IPS-18c (cell line): ENCODE measurements around the gene CD4.

Experiments
- H3K4me3 ChIP-seq: 2 replicates; pipeline ENCODE4 v1.7.0; 2013; ENCODE audit warnings: low read depth, mild to moderate bottlenecking, low read length, moderate library complexity; ENCODE audit not compliant: insufficient read depth
- H3K9me3 ChIP-seq: one replicate; pipeline ENCODE4 v1.6.1; 2013; ENCODE audit warnings: mild to moderate bottlenecking, low read length, moderate library complexity; ENCODE audit not compliant: control insufficient read depth, insufficient read depth

CD4 gene

GRCh38 chr12:6772726-6773589 is 16.4 kb upstream of the CD4 start:
- peak overlapping the region; percentile 40 for H3K4me3 ChIP-seq

DNA sequence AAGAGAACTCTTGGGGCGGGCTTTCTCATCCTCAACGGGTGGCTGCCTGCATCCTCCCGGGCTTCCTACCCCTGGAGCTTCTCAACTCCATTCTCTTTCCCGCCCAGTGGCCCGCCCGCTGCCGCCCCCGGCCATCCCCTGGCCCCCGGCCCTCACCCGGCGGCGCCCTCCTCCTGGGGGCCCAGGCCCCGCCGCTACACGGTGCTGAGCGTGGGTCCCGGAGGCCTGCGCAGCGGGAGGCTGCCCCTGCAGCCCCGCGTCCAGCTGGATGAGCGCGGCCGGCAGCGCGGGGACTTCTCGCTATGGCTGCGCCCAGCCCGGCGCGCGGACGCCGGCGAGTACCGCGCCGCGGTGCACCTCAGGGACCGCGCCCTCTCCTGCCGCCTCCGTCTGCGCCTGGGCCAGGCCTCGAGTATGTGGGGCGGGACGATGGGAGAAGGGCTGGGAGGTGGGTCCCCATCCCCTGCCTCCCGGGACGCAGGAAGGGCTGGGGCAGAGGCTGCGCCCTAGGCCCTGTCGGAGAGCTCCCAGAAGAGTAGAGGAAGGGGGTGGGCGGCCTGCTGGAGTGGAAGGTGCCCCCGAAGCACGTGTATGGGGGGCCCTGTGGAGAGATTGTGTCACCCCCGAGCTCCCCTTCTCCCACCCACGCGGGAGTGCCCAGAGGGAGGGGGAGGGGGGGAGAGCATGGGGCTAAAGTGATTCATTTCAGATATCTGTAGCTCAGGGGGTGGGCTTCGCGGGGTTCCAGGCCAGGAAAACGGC is 15.6 kb upstream of the CD4 start:
- H3K4me3 ChIP-seq, result peak overlapping the region; percentile 40
- peaks cover 2% of the 10 kb centered on the region for H3K9me3 ChIP-seq

More at GRCh38 chr12:6772726-6773589, 16.4 kb upstream of the CD4 start:
- no peaks in the 10 kb centered on the region for H3K9me3 ChIP-seq

GRCh38 chr12:6774499-6775062 is 14.7 kb upstream of the CD4 start:
- Histone ChIP-seq H3K4me3 (no peak overlapping the region), H3K9me3 (peaks cover 2% of the 10 kb centered on the region)

DNA sequence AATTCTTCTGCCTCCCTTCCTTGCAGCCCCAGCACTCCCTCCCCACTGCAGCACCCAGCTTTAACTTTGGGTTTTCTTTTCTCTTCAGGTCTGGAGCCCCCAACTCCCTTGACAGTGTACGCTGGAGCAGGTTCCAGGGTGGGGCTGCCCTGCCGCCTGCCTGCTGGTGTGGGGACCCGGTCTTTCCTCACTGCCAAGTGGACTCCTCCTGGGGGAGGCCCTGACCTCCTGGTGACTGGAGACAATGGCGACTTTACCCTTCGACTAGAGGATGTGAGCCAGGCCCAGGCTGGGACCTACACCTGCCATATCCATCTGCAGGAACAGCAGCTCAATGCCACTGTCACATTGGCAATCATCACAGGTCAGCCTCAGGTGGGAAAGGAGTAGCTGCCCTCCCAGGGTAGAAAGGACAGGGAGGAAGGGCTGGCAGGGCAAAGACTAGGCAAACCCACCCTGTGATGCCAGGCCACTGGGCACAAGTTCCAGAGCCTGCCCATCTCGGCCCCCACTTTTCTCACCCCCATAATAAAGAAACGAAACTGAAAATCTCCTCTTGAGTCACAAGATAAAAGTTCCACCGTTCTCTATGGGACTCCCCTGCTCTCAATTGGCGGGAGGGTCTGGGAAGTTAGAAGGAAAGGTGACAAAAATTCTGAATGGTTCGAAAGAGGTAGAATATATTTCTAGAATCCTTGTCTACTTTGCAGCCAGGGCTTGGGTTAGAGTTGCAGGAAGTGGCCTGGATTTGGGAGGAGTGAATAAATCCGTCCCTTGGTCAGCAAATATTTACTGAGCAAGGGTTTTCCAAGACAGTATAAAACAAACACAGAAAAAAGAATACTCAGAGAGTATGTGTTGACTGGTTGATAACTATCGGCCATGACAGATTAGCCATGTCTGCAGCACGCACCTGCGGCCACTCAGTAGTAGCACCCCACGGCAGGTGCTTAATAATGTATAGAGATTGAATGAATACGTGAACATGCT is 13.8 kb upstream of the CD4 start:
- H3K4me3 ChIP-seq, result no peak overlapping the region

DNA sequence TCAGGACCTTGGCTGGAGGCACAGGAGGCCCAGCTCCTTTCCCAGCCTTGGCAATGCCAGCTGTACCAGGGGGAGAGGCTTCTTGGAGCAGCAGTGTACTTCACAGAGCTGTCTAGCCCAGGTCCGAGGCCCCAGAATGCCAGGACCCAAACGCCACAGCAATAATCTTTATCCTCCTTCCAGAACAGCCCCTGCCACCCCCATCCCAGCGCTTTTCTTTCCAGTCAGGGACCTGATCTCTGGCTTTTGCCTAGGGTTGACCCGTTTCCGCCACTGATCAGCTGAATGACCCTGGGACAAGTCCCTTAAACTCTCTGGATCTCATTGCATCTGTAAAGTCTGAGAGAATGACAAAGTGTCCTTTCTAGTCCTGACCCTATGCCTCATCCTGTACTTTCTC is 11.9 kb upstream of the CD4 start:
- Histone ChIP-seq H3K4me3 (no peak overlapping the region), H3K9me3 (peaks cover 2% of the 10 kb centered on the region)

More for the DNA sequence above, 13.8 kb upstream of the CD4 start:
- H3K9me3 ChIP-seq, result peaks cover 2% of the 10 kb centered on the region

DNA sequence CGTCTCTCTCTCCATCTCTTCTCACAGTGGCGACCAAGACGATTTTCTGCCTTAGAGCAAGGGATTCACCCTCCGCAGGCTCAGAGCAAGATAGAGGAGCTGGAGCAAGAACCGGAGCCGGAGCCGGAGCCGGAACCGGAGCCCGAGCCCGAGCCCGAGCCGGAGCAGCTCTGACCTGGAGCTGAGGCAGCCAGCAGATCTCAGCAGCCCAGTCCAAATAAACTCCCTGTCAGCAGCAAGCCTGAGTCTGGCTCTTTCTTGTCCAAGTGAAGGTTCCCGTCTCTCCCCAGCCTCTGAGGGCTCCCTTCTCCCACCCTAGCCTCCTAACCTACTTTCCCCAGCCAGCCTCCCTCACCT is 11.1 kb upstream of the CD4 start:
- peaks cover 2% of the 10 kb centered on the region for H3K9me3 ChIP-seq
- peak overlapping the region; percentile 50 for H3K4me3 ChIP-seq

DNA sequence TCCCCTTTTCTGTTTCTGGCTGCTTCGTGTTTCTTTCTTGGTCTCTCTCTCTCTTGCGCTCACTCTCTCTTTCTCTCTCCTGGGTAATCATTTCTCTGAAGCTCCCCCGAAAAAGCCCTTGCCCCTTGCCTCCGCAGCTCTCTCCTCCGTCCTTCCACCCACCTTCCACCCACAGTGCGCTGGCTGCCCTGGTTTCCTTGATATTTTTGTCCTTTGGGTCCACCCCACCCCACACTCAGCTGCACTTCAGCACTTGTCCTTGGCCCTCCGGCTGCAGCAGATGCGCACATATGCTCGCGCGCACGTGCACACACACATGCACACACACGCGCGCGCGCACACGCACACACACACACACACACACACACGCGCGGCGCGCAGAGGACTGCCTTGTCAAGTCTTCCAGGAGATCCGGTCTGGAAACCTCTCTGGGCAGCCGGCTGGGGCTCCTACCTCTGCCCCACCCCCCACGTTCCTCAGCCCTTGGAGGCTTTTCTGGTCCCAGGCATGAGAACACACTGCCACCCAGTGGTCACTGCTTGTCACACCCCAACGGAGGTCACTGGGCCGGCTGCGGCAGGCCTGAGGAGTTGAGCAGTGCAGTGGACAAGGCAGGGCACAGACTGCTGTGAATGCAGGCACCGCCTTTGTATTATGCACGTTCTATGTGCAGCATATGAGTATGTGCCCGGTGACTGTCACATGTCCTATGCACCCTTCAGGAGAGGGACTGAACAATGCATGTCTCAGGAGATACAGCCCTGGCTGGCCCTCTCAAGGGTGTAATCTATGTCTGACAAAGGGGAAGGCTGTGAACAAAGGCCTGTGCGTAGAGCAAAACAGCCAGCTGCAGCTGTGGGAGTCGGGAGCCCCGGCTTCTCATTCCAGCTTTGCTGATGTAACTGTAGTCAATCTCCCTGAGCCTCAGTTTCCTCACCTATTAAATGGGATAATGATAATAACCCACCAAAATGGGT is 10.5 kb upstream of the CD4 start:
- Histone ChIP-seq H3K9me3 (peaks cover 4% of the 10 kb centered on the region), H3K4me3 (peak overlapping the region; percentile 50)

GRCh38 chr12:6779708-6780432 is 9.5 kb upstream of the CD4 start:
- no peak overlapping the region for H3K4me3 ChIP-seq
- peaks cover 4% of the 10 kb centered on the region for H3K9me3 ChIP-seq

GRCh38 chr12:6780573-6780972 is 8.8 kb upstream of the CD4 start:
- Histone ChIP-seq H3K4me3 (no peak overlapping the region), H3K9me3 (peaks cover 4% of the 10 kb centered on the region)

DNA sequence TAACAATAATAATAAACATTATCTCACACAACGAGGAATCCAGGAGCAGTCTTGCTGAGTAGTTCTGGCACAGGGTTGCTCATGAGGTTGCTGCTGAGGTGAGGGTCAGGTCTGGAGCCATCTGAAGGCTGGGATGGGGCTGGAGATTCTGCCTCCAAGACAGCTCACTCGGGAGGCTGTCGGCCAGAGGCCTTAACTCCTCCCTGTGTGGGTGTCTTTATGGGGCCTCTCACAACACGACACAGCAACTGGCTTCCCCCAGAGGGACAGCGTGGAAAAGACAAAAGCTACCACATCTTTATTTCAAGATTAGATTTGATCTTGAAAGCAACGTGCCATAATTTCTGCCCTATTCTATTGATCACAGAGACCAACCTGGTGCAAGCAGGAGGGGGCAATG is 7.2 kb upstream of the CD4 start:
- H3K9me3 ChIP-seq, result peaks cover 4% of the 10 kb centered on the region
- H3K4me3 ChIP-seq, result no peak overlapping the region

- H3K4me3 ChIP-seq, result no peak overlapping the region
- peaks cover 4% of the 10 kb centered on the region for H3K9me3 ChIP-seq
Observed at GRCh38 chr12:6782850-6783566, 6.3 kb upstream of the CD4 start.

- Histone ChIP-seq H3K4me3 (no peak overlapping the region), H3K9me3 (peaks cover 2% of the 10 kb centered on the region)
Observed at GRCh38 chr12:6783828-6784227, 5.5 kb upstream of the CD4 start.

- no peak overlapping the region for H3K4me3 ChIP-seq
- H3K9me3 ChIP-seq, result peaks cover 2% of the 10 kb centered on the region
Observed at GRCh38 chr12:6784296-6784695, 5.0 kb upstream of the CD4 start.

GRCh38 chr12:6784761-6785160 is 4.6 kb upstream of the CD4 start:
- Histone ChIP-seq H3K4me3 (no peak overlapping the region), H3K9me3 (peaks cover 2% of the 10 kb centered on the region)
